ENCODE results near the gene RNASE8.

The RNASE8 gene

DNA sequence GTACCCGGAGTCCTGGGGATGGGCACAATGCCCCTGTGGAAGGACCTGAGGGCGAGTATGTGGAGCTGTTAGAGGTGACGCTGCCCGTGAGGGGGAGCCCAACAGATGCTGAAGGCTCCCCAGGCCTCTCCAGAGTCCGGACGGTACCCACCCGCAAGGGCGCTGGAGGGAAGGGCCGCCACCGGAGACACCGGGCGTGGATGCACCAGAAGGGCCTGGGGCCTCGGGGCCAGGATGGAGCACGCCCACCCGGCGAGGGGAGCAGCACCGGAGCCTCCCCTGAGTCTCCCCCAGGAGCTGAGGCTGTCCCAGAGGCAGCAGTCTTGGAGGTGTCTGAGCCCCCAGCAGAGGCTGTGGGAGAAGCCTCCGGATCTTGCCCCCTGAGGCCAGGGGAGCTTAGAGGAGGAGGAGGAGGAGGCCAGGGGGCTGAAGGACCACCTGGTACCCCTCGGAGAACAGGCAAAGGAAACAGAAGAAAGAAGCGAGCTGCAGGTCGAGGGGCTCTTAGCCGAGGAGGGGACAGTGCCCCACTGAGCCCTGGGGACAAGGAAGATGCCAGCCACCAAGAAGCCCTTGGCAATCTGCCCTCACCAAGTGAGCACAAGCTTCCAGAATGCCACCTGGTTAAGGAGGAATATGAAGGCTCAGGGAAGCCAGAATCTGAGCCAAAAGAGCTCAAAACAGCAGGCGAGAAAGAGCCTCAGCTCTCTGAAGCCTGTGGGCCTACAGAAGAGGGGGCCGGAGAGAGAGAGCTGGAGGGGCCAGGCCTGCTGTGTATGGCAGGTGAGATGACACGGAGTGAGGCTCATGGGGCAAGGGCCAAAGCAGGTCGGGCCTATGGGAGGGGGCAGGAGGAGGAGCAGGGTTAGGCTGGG lies 17.0 kb downstream of the RNASE8 start:
- H3K4me3 ChIP-seq (ENCODE audit: low read depth, low read length): no peak overlapping the region
- no peak for DNase-seq (ENCODE audit: low read depth)
- TF ChIP-seq, protein P1, sequence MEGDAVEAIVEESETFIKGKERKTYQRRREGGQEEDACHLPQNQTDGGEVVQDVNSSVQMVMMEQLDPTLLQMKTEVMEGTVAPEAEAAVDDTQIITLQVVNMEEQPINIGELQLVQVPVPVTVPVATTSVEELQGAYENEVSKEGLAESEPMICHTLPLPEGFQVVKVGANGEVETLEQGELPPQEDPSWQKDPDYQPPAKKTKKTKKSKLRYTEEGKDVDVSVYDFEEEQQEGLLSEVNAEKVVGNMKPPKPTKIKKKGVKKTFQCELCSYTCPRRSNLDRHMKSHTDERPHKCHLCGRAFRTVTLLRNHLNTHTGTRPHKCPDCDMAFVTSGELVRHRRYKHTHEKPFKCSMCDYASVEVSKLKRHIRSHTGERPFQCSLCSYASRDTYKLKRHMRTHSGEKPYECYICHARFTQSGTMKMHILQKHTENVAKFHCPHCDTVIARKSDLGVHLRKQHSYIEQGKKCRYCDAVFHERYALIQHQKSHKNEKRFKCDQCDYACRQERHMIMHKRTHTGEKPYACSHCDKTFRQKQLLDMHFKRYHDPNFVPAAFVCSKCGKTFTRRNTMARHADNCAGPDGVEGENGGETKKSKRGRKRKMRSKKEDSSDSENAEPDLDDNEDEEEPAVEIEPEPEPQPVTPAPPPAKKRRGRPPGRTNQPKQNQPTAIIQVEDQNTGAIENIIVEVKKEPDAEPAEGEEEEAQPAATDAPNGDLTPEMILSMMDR (conservative IDR thresholded peaks at IDR 0.05; ENCODE audit: low read depth, low read length): no peak

DNA sequence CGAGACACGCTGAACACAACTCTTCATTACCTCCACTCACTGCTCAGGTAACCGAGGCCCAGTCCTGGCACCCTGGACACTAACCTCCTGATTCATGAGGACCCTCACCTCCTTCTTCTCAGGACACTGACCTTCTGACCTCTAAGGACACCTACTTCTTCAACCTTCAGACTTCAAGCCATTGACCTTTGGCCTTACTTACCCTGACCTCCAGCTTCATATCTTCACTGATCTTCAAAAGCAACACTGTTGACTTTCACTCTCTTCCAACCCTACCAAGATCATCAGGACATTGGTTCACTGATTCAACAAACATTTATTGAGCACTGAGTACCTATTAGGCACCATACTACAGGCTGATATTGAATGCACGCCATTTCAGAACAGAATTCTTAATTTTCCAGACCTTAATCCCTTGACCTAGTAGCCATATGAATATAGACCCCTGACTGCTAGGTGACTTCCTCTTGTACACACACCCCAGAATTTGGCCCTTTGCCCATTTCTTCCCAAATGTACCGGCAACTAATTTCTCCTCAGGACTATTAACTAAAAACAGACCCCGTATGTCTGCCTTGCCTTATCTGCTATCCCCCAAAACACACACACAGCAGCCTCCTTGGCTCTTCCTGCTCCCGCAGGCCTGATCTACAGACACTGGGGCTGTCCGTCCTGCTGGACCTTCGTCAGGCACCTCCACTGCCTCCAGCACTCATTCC lies 18.3 kb downstream of the RNASE8 start:
- DNase-seq (ENCODE audit: low read depth): no peak
- no peak overlapping the region for H3K4me3 ChIP-seq (ENCODE audit: low read depth, low read length)
- TF ChIP-seq, protein P1 (conservative IDR thresholded peaks at IDR 0.05; ENCODE audit: low read depth, low read length): no peak

DNA sequence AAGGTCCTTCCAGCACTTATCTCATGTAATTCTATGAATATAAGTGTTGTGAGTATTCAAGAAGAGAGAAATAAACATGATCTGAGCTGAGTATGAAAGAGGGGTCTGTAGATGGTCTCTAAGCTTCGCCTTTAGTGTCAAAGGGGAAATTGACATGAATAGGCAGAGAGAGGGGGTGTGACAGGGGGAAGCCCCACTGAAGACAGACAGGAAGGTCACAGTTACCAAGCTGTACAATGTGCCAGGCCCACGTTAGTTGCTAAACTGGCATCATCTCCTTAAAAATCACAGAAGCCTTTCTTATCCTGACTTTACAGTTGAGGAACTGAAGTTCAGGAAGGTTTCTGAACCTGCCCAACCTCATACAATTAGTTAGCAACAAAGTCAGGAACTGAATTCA lies 20.1 kb downstream of the RNASE8 start:
- H3K4me3 ChIP-seq (ENCODE audit: low read depth, low read length): no peak overlapping the region
- TF ChIP-seq, protein P1 (conservative IDR thresholded peaks at IDR 0.05; ENCODE audit: low read depth, low read length): no peak
- DNase-seq (ENCODE audit: low read depth): no peak

DNA sequence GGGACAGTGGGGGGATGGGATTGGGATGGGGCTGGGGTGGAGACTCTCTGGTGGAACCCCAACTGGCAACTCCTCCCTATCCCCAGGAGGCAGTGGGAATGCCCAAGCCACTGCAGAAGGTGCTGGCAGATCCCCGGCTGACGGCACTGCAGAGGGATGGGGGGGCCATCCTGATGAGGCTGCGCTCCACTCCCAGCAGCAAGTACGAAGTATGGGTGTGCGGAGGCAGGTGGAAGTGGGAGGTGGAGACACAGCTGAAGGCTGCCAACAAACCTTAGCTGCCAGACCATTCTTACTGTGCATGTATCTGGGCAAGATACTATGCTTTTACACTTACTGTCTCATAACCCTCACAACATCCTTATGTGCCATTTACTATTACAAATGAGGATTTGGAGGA lies 20.7 kb downstream of the RNASE8 start:
- H3K4me3 ChIP-seq (ENCODE audit: low read depth, low read length): no peak overlapping the region
- TF ChIP-seq, protein P1 (conservative IDR thresholded peaks at IDR 0.05; ENCODE audit: low read depth, low read length): no peak
- DNase-seq (ENCODE audit: low read depth): no peak

DNA sequence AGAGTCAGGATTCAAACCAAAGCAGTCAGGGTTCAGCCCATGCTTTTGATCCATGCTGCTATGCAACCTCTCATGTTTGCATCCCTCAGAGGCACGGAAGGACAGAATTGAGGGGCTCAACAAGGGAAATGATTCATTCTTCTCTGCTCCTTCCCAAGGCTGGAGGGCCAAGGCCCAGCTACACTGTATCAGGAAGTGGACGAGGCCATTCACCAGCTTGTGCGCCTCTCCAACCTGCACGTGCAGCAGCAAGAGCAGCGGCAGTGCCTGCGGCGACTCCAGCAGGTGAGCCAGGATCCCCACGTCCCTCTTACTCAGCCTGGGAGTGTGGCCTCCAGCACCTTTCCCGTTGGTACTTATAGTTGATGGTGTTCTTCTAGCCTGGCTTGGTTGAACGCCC lies 21.1 kb downstream of the RNASE8 start:
- DNase-seq (ENCODE audit: low read depth): no peak
- TF ChIP-seq, protein P1 (conservative IDR thresholded peaks at IDR 0.05; ENCODE audit: low read depth, low read length): no peak
- no peak overlapping the region for H3K4me3 ChIP-seq (ENCODE audit: low read depth, low read length)

DNA sequence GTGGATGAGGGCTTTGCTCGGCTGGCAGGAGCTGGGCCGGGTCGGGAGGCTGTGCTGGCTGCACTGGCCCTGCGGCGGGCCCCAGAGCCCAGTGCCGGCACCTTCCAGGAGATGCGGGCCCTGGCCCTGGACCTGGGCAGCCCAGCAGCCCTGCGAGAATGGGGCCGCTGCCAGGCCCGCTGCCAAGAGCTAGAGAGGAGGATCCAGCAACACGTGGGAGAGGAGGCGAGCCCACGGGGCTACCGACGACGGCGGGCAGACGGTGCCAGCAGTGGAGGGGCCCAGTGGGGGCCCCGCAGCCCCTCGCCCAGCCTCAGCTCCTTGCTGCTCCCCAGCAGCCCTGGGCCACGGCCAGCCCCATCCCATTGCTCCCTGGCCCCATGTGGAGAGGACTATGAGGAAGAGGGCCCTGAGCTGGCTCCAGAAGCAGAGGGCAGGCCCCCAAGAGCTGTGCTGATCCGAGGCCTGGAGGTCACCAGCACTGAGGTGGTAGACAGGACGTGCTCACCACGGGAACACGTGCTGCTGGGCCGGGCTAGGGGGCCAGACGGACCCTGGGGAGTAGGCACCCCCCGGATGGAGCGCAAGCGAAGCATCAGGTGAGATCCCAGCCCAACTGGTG lies 24.0 kb downstream of the RNASE8 start:
- TF ChIP-seq, protein P1 (conservative IDR thresholded peaks at IDR 0.05; ENCODE audit: low read depth, low read length): no peak
- no peak for DNase-seq (ENCODE audit: low read depth)
- no peak overlapping the region for H3K4me3 ChIP-seq (ENCODE audit: low read depth, low read length)
